ENCODE data around the gene THAP7. TPM values are rescaled to one million over a fixed set of nuclear protein-coding genes. Genes with fewer than 3 reads are reported as not detected.

Gene THAP7
- total and polyA plus RNA-seq, 2 of the 13 experiments (the other 11 are each of a cell fraction or from before 2014, with no cell fraction given): 13.0 to 25.5 TPM

DNA sequence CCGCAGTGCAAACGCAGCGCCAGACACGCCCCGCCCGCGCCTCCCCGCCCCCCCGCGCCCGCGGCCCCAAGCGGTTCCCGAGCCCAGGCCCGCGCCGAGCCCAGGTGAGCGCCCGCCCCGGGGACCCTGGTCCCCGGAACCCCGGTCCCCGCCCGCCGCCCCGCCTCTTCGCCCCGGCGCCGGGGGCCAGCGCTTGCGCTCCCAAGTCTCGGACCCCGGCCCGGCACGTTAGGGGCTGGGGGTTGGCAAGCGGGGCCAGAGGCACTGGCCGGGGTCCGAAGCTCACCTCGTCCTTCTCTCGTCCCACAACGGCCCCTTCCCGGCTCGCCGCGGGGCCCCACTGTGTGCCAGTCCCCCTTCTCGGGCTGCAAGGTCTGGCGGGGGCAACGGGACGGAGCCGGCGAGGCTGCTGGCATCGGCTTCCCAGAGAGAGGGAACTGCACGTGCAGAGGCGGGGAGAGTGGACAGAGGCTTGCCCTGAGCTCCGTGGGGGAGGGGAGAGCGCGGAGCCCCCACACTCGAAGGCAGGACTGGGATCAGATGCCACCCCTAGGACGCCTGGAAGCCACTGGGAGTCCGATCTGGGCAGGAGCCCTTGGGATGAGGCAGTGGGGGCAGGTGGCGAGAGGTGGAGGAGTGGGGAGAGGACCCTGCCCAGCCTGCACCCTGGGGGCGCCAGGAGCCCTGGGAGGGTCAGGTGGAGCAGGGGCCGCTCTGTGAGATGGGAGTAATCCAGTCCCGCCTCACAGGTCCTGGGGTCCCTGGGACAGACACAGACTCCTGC, 36.6 kb downstream of the THAP7 start (continued):
- TF ChIP-seq, protein P1, sequence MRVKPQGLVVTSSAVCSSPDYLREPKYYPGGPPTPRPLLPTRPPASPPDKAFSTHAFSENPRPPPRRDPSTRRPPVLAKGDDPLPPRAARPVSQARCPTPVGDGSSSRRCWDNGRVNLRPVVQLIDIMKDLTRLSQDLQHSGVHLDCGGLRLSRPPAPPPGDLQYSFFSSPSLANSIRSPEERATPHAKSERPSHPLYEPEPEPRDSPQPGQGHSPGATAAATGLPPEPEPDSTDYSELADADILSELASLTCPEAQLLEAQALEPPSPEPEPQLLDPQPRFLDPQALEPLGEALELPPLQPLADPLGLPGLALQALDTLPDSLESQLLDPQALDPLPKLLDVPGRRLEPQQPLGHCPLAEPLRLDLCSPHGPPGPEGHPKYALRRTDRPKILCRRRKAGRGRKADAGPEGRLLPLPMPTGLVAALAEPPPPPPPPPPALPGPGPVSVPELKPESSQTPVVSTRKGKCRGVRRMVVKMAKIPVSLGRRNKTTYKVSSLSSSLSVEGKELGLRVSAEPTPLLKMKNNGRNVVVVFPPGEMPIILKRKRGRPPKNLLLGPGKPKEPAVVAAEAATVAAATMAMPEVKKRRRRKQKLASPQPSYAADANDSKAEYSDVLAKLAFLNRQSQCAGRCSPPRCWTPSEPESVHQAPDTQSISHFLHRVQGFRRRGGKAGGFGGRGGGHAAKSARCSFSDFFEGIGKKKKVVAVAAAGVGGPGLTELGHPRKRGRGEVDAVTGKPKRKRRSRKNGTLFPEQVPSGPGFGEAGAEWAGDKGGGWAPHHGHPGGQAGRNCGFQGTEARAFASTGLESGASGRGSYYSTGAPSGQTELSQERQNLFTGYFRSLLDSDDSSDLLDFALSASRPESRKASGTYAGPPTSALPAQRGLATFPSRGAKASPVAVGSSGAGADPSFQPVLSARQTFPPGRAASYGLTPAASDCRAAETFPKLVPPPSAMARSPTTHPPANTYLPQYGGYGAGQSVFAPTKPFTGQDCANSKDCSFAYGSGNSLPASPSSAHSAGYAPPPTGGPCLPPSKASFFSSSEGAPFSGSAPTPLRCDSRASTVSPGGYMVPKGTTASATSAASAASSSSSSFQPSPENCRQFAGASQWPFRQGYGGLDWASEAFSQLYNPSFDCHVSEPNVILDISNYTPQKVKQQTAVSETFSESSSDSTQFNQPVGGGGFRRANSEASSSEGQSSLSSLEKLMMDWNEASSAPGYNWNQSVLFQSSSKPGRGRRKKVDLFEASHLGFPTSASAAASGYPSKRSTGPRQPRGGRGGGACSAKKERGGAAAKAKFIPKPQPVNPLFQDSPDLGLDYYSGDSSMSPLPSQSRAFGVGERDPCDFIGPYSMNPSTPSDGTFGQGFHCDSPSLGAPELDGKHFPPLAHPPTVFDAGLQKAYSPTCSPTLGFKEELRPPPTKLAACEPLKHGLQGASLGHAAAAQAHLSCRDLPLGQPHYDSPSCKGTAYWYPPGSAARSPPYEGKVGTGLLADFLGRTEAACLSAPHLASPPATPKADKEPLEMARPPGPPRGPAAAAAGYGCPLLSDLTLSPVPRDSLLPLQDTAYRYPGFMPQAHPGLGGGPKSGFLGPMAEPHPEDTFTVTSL (CRISPR knock-in tag; IDR thresholded peaks at IDR 0.05; ENCODE audit: borderline replicate concordance): no peak
- TF ChIP-seq ZSCAN25 (CRISPR knock-in tag; IDR thresholded peaks at IDR 0.05) (no peak), ZNF160 (CRISPR knock-in tag; IDR thresholded peaks at IDR 0.05) (no peak), THAP11 (CRISPR knock-in tag; IDR thresholded peaks at IDR 0.05) (no peak), HOXA3 (CRISPR knock-in tag; IDR thresholded peaks at IDR 0.05) (peak; percentile 52; the same call in 1 of the 2 replicates), NFKB2 (CRISPR knock-in tag; IDR thresholded peaks at IDR 0.05; ENCODE audit: borderline replicate concordance) (peak; percentile 31; the same call in 1 of the 2 replicates), SP4 (CRISPR knock-in tag; IDR thresholded peaks at IDR 0.05) (0 out of 2 replicates have a peak, but pooled peaks have one; percentile 37), CC2D1A (CRISPR knock-in tag; IDR thresholded peaks at IDR 0.05) (no peak), KDM2A (CRISPR knock-in tag; IDR thresholded peaks at IDR 0.05; ENCODE audit: borderline replicate concordance, low read depth) (peak; percentile 43; the same call in 1 of the 2 replicates), THYN1 (CRISPR knock-in tag; IDR thresholded peaks at IDR 0.05; ENCODE audit: borderline replicate concordance, low read depth) (no peak), TBX3 (IDR thresholded peaks at IDR 0.05; ENCODE audit: borderline replicate concordance) (no peak), KDM4B (CRISPR knock-in tag; IDR thresholded peaks at IDR 0.05) (peak; percentile 22; the same call in 1 of the 2 replicates), NONO (IDR thresholded peaks at IDR 0.05) (no peak), NONO (CRISPR knock-in tag; conservative IDR thresholded peaks at IDR 0.05) (0 out of 2 replicates have a peak, but pooled peaks have one; percentile 51), POLR2AphosphoS5 (IDR thresholded peaks at IDR 0.05; ENCODE audit: low read depth, low read length) (no peak), ZNF607 (CRISPR knock-in tag; IDR thresholded peaks at IDR 0.05; ENCODE audit: borderline replicate concordance) (peak; percentile 64; the same call in 1 of the 2 replicates), RBM39 (IDR thresholded peaks at IDR 0.05; ENCODE audit: low read depth, low read length, poor library complexity, severe bottlenecking) (peak; percentile 72), BRD4 (CRISPR knock-in tag; IDR thresholded peaks at IDR 0.05) (peak; percentile 47; the same call in 1 of the 2 replicates), CCDC6 (CRISPR knock-in tag; IDR thresholded peaks at IDR 0.05) (0 out of 2 replicates have a peak, but pooled peaks have one; percentile 17), PATZ1 (CRISPR knock-in tag; IDR thresholded peaks at IDR 0.05) (peak; percentile 84)
- TF ChIP-seq, protein P2, sequence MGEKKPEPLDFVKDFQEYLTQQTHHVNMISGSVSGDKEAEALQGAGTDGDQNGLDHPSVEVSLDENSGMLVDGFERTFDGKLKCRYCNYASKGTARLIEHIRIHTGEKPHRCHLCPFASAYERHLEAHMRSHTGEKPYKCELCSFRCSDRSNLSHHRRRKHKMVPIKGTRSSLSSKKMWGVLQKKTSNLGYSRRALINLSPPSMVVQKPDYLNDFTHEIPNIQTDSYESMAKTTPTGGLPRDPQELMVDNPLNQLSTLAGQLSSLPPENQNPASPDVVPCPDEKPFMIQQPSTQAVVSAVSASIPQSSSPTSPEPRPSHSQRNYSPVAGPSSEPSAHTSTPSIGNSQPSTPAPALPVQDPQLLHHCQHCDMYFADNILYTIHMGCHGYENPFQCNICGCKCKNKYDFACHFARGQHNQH (CRISPR knock-in tag; IDR thresholded peaks at IDR 0.05): no peak
